WTC11 (cell line): Measurements from ENCODE around the gene AKT3. TPM values are rescaled to one million over a fixed set of nuclear protein-coding genes. Genes with fewer than 3 reads are reported as not detected.

Experiments used
- ATAC-seq: fragments of 200-7000 bp; cut with Tn5 transposase; 2 replicates; pipeline ENCODE4 v1.10.0; 2021; ENCODE audit warnings: mild to moderate bottlenecking, moderate library complexity
- CTCF ChIA-PET: fragments of 300-600 bp; sonication (Branson Sonifier 250); formaldehyde crosslinking; loops from one replicate; lab custom pipeline; 2021; ENCODE audit warnings: antibody characterized with exemption; lab: Charles Lee
- POLR2A ChIA-PET: fragments of 350-600 bp; sonication (Branson Sonifier 250); formaldehyde crosslinking; loops from one replicate; lab custom pipeline; 2021; ENCODE audit warnings: antibody characterized with exemption; lab: Charles Lee
- DNase-seq: peaks from one replicate; pipeline ENCODE4 v3.0.0; 2021; ENCODE audit warnings: low spot score
- H3K27ac Mint-ChIP-seq: 2 replicates; pipeline ENCODE4 v1.8.0; 2021; ENCODE audit warnings: mixed read lengths
- H3K27me3 Mint-ChIP-seq: 2 replicates; pipeline ENCODE4 v1.8.0; 2021; ENCODE audit warnings: low read depth, mild to moderate bottlenecking, moderate library complexity, mixed read lengths
- H3K36me3 Mint-ChIP-seq: 2 replicates; pipeline ENCODE4 v1.8.0; 2021; ENCODE audit warnings: mixed read lengths
- H3K4me1 Mint-ChIP-seq: 2 replicates; pipeline ENCODE4 v1.8.0; 2022; ENCODE audit warnings: mixed read lengths
- H3K4me3 Mint-ChIP-seq: 2 replicates; pipeline ENCODE4 v1.8.0; 2021; ENCODE audit warnings: mild to moderate bottlenecking, moderate library complexity, mixed read lengths
- H3K9me3 Mint-ChIP-seq: 2 replicates; pipeline ENCODE4 v1.8.0; 2021; ENCODE audit warnings: mixed read lengths
- AR ChIP-seq: fragments of 250-450 bp; sonication (Bioruptor Pico); IDR thresholded peaks from 2 replicates; pipeline ENCODE4 v1.9.0; 2021; ENCODE audit warnings: mild to moderate bottlenecking
- CREM ChIP-seq: sonication (generic); formaldehyde crosslinking; IDR thresholded peaks from 2 replicates; pipeline ENCODE4 v1.8.1; 2022; ENCODE audit warnings: mild to moderate bottlenecking, missing genetic modification reagents, moderate library complexity
- ETV6 ChIP-seq: sonication (generic); formaldehyde crosslinking; IDR thresholded peaks from 2 replicates; pipeline ENCODE4 v1.8.1; 2022; ENCODE audit warnings: mild to moderate bottlenecking, missing genetic modification reagents
- GTF2I ChIP-seq: fragments of 250-450 bp; sonication (Bioruptor Pico); conservative IDR thresholded peaks from 2 replicates; pipeline ENCODE4 v1.4.0; 2021; ENCODE audit warnings: mild to moderate bottlenecking
- IRF2 ChIP-seq: sonication (generic); formaldehyde crosslinking; IDR thresholded peaks from 2 replicates; pipeline ENCODE4 v1.8.0; 2022; ENCODE audit warnings: low read depth, missing genetic modification reagents, borderline replicate concordance
- JAZF1 ChIP-seq: fragments of 250-450 bp; sonication (Bioruptor Pico); IDR thresholded peaks from 2 replicates; pipeline ENCODE4 v1.9.0; 2021; ENCODE audit warnings: moderate library complexity, mild to moderate bottlenecking, inconsistent platforms
- NR3C1 ChIP-seq: sonication (generic); formaldehyde crosslinking; conservative IDR thresholded peaks from 2 replicates; pipeline ENCODE4 v1.8.1; 2023; ENCODE audit warnings: low read depth, mild to moderate bottlenecking, missing genetic modification reagents
- PRDM15 ChIP-seq: sonication (generic); formaldehyde crosslinking; IDR thresholded peaks from 2 replicates; pipeline ENCODE4 v1.8.0; 2022; ENCODE audit warnings: missing genetic modification reagents
- RORB ChIP-seq: fragments of 250-450 bp; sonication (Bioruptor Pico); IDR thresholded peaks from 2 replicates; pipeline ENCODE4 v1.9.0; 2021; ENCODE audit warnings: mild to moderate bottlenecking
- SP1 ChIP-seq: sonication (generic); formaldehyde crosslinking; conservative IDR thresholded peaks from 2 replicates; pipeline ENCODE4 v1.8.1; 2022; ENCODE audit warnings: missing genetic modification reagents
- STAT6 ChIP-seq: sonication (generic); formaldehyde crosslinking; conservative IDR thresholded peaks from 2 replicates; pipeline ENCODE4 v1.8.1; 2023; ENCODE audit warnings: mild to moderate bottlenecking, low read depth, missing genetic modification reagents, moderate library complexity
- TEAD4 ChIP-seq: sonication (generic); formaldehyde crosslinking; IDR thresholded peaks from 2 replicates; pipeline ENCODE4 v1.8.0; 2022; ENCODE audit warnings: mild to moderate bottlenecking, missing genetic modification reagents
- ZNF219 ChIP-seq: sonication (generic); formaldehyde crosslinking; IDR thresholded peaks from 2 replicates; pipeline ENCODE4 v1.8.0; 2023; ENCODE audit warnings: missing genetic modification reagents, mild to moderate bottlenecking, borderline replicate concordance
- total RNA-seq: library from RNA; stranded (reverse); gene quantifications from 3 replicates; pipeline ENCODE4 v1.2.3, GENCODE V29; 2021

AKT3 gene
- total RNA-seq, 1 experiment from 2014 or later: 38.5 TPM

- ChIA-PET CTCF (no interaction called here), POLR2A (no interaction called here)
- no peaks in the 10 kb centered on the region for H3K36me3 Mint-ChIP-seq
- no peaks in the 10 kb centered on the region for H3K9me3 Mint-ChIP-seq
- H3K4me1 Mint-ChIP-seq: no peaks in the 10 kb centered on the region
- DNase-seq: no peak
- H3K4me3 Mint-ChIP-seq: no peak overlapping the region
- no peak for ATAC-seq
- TF ChIP-seq IRF2 (CRISPR knock-in tag): no peak
- H3K27me3 Mint-ChIP-seq: no peaks in the 10 kb centered on the region
- H3K27ac Mint-ChIP-seq: no peak overlapping the region
These were observed 156.2 kb downstream of the AKT3 start for GRCh38 chr1:243693800-243694199.

- POLR2A ChIA-PET: no interaction called here
- CTCF ChIA-PET: no interaction called here
- Mint-ChIP-seq H3K4me1 (no peaks in the 10 kb centered on the region), H3K9me3 (no peaks in the 10 kb centered on the region), H3K27ac (no peak overlapping the region), H3K4me3 (no peak overlapping the region), H3K27me3 (no peaks in the 10 kb centered on the region), H3K36me3 (no peaks in the 10 kb centered on the region; the same call in 1 of the 2 replicates)
- TF ChIP-seq RORB (CRISPR knock-in tag) (no peak), GTF2I (CRISPR knock-in tag) (no peak)
- DNase-seq: no peak
- no peak for ATAC-seq
These were observed 163.9 kb downstream of the AKT3 start for GRCh38 chr1:243686159-243686558.

- no peak overlapping the region for H3K27ac Mint-ChIP-seq
- no peaks in the 10 kb centered on the region for H3K27me3 Mint-ChIP-seq
- DNase-seq: no peak
- ChIA-PET POLR2A (no interaction called here), CTCF (no interaction called here)
- H3K9me3 Mint-ChIP-seq: no peaks in the 10 kb centered on the region
- TF ChIP-seq TEAD4 (CRISPR knock-in tag): no peak
- TF ChIP-seq JAZF1 (CRISPR knock-in tag): no peak
- TF ChIP-seq ETV6 (CRISPR knock-in tag): no peak
- H3K4me1 Mint-ChIP-seq: no peaks in the 10 kb centered on the region
- H3K36me3 Mint-ChIP-seq: no peaks in the 10 kb centered on the region; the same call in 1 of the 2 replicates
- no peak overlapping the region for H3K4me3 Mint-ChIP-seq
- ATAC-seq: no peak
These were observed 169.2 kb downstream of the AKT3 start for GRCh38 chr1:243680860-243681259.

- no peaks in the 10 kb centered on the region for H3K27me3 Mint-ChIP-seq
- peaks cover 4% of the 10 kb centered on the region for H3K4me1 Mint-ChIP-seq
- ChIA-PET CTCF (no interaction called here), POLR2A (no interaction called here)
- DNase-seq (no peak), ATAC-seq (no peak)
- TF ChIP-seq SP1 (no peak), PRDM15 (CRISPR knock-in tag) (no peak), AR (CRISPR knock-in tag) (no peak), NR3C1 (CRISPR knock-in tag) (no peak), STAT6 (CRISPR knock-in tag) (no peak), CREM (CRISPR knock-in tag) (no peak), TEAD4 (CRISPR knock-in tag) (no peak), ZNF219 (CRISPR knock-in tag) (no peak)
- no peaks in the 10 kb centered on the region for H3K36me3 Mint-ChIP-seq
- H3K9me3 Mint-ChIP-seq: no peaks in the 10 kb centered on the region
- no peak overlapping the region for H3K27ac Mint-ChIP-seq
- H3K4me3 Mint-ChIP-seq: no peak overlapping the region
These were observed 177.4 kb downstream of the AKT3 start for GRCh38 chr1:243672539-243673074.
